Fibroblast of skin of scalp (primary cell): ENCODE measurements around the gene KREMEN2.

Experiments
- DNase-seq: peaks from one replicate; pipeline ENCODE4 v3.0.0-alpha.2; 2013

KREMEN2 gene

DNA sequence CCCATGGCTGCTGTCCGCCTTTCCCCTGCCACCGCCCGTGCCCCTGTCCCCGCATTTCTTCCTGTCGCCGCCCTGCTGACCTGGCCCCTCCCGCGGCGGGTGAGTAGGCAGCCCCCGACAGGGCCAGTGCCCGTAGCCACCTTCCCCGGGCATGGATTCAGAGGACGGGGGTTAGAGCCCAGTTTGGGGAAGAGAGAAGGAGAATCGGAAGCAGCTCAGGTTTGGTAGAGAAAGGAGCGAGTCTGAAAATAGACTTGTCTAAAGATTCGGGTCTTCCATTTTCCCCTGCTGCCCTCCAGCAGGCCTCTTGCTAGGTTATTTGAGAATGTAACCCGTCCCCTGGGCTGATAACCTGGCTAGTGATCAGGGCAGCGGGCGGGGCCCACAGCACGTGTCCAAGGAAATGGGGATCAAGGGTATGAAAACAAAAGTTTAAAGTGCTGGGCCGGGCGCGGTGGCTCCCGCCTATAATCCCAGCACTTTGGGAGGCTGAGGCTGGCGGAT, 40.8 kb downstream of the KREMEN2 start:
- no peak for DNase-seq

GRCh38 chr16:3007059-3007956, 43.2 kb downstream of the KREMEN2 start:
- no peak for DNase-seq

DNA sequence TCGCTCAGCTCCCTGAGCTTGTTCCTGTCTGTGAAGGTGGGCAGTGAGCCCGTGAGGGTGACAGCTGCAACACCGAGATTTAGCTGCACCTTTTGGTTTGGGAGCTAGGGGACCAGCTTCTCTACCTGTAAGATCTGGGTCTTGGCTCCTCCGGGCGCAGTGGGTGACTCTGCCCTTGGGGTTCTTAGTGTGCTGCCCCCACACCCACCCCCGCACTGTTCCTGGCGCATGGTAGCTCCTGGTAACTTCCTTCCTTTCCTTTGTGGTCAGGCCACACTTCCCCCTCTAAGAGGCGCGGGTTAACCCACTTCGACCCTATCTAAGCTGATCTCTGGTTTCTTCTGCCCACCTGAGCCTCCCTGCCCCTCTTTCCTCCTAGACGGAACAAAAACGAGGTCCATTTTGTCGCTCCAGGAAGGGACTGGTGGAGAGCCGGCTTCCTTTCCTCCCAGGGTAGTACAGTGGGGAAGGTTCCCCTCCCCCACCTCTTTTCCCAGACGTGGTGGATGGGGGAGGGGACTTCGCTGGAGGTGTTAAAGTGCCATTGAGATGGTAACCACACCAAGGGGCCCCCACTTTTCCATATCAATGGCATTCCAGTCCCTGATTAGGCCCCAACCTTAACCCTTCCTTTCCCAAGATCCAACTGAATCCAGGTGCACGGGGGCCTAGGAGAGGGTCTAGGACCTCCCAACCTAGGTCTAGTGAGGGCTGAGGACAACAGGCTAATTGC, 44.0 kb downstream of the KREMEN2 start:
- no peak for DNase-seq

DNA sequence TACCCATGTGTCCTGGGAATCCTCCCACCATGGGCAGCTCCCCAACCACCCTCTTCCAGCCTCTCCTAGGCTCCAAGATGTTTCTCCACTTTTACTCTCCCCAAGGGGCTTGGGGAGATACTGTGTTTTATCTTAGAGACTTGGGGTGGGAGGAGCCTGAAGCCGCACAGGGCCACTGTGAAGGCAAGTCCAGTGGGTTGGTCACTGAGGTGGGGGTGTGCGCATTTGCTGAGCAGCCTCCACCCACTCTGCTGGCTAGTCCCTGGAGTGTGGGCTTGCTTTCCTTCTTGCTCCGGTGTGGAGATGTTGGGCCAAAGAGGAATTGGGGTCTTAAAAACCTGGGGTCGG, 44.6 kb downstream of the KREMEN2 start:
- DNase-seq = no peak

- DNase-seq = no peak
Observed at GRCh38 chr16:3009568-3010390, 45.7 kb downstream of the KREMEN2 start.

DNA sequence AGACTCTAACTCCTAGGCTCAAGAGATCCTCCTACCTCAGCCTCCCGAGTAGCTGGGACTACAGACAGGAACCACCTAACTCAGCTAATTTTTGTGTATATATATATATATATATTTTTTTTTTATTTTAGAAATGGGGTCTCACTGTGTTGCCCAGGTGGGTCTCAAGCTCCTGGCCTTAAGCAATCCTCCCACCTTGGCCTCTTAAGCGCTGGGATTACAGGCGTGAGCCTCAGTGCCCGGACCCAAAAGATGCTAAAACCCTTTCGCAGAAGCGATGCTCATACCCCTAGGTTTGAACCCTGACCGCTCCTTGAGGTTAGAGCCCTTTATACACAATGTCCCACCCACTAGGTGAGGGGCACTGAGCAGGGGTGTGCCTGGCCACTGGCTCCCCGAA, 46.4 kb downstream of the KREMEN2 start:
- DNase-seq = no peak

DNA sequence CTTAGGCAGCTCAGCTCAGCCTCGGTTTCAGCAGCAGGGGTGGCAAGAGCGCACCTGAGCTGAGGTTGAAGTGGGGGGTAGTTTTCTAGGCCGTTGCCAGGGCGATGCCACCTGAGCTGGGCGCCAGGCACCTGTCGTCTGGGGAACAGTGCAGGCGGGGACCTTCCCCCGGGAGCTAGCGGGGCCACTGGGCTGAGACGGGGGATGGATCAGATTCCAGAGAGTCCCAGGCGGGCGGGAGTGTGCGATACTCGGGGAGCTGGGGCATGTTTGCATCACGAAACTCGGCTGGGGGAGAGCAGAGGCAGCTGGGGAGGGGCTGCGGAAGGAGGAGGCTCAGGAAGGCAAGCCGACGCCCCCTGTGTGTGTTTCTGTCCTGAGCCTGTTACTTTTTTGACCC, 48.2 kb downstream of the KREMEN2 start:
- DNase-seq = no peak

DNA sequence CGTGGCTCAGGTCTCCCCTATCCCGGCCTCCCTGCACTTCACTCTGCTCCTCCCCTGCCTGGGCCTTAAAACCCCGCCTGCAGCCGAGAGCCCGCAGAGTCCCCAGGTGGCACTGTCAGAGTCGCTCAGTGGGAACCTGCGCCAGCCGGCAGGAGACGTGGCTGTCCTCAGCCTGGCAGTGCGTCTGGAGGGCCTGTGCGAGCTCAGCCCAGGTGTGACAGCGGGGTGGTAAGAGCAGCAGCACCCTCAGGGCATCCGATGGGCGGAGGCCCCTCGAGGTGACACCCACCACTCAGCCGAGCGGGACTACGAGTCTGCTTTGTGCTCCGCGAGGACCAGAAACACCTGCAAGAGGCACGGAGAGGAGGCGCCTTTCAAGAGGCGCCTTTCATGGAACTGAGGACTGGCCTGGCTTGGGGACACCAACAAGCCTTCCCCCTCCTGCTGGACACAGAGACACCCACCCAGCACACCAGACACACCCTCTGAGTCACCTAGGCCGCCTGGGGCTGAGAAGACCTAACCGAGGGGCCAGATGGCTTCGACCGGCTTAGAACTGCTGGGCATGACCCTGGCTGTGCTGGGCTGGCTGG, 48.8 kb downstream of the KREMEN2 start, which contains the start of gene CLDN9:
TSS of gene CLDN9 (plus strand) at position 96 of the 593 bp plus-strand sequence. CDS start at position 536, 440 bp downstream.
- no peak for DNase-seq

GRCh38 chr16:3013491-3013951, 49.4 kb downstream of the KREMEN2 start:
- DNase-seq = no peak

GRCh38 chr16:3013998-3014690, 50.1 kb downstream of the KREMEN2 start:
- no peak for DNase-seq

- DNase-seq = no peak
Observed at GRCh38 chr16:3014971-3015370, 50.9 kb downstream of the KREMEN2 start.

- no peak for DNase-seq
Observed at GRCh38 chr16:3015865-3016521, 51.9 kb downstream of the KREMEN2 start.

DNA sequence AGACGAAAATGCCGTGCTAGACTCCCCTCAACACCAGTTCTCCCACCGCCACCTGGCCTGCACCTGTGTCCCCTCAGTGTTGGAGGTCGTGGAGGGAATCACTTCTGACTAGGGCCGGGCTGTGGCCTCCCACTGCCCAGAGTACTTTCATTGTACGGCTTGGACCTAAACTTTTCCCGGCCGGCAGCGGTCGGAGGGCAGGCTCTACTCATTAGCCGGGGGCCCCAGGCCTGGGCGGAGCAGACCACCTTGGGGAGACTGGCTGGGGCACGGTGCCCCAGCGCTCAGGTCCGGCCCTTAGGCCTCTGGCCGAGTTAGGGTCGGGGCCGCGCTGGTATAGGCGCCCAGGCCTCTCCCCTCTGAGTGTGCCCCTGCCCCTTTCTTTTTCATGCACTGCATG, 53.3 kb downstream of the KREMEN2 start:
- no peak for DNase-seq
